ENCODE data around the gene ANKK1.

Gene ANKK1

DNA sequence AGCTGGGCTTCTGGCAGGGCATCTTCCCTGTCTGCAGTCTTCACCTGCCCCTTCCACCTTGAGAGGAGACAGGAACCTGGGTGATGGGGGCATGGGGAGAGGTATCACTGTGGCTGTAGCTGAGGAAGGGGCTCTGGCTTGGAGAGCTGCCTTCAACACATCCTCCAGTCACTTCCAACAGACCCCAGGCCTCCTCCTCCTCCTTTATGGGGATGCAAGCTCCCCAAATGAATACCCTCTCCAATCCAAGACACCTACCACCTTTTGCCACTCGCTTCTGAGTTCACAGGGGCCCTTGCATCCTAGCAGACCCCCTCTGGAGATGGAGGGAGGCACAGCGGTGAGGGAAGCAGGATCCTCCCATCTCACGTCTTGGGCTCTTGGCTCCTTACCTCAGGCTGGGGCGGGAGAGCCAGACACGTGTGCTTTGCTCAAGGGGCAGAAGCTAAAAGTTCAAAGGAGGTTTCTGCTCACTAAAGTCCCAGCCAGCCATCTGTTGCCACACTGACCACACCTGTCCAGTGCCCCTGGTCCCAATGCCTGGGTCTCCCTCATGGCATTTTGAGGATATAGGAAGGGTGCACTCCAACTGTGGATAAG lies 13.2 kb downstream of the ANKK1 start:
- TF ChIP-seq, protein P1, sequence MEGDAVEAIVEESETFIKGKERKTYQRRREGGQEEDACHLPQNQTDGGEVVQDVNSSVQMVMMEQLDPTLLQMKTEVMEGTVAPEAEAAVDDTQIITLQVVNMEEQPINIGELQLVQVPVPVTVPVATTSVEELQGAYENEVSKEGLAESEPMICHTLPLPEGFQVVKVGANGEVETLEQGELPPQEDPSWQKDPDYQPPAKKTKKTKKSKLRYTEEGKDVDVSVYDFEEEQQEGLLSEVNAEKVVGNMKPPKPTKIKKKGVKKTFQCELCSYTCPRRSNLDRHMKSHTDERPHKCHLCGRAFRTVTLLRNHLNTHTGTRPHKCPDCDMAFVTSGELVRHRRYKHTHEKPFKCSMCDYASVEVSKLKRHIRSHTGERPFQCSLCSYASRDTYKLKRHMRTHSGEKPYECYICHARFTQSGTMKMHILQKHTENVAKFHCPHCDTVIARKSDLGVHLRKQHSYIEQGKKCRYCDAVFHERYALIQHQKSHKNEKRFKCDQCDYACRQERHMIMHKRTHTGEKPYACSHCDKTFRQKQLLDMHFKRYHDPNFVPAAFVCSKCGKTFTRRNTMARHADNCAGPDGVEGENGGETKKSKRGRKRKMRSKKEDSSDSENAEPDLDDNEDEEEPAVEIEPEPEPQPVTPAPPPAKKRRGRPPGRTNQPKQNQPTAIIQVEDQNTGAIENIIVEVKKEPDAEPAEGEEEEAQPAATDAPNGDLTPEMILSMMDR (IDR thresholded peaks at IDR 0.05; ENCODE audit: low read depth, low read length, missing control alignments), result no peak
- in situ Hi-C loops (cut with HindIII; ENCODE audit: low sequenced_read_pairs), result no loop called here
- DNase-seq (ENCODE audit: low read depth), result no peak
- no peak overlapping the region for H3K4me3 ChIP-seq (ENCODE audit: low read depth, low read length)

DNA sequence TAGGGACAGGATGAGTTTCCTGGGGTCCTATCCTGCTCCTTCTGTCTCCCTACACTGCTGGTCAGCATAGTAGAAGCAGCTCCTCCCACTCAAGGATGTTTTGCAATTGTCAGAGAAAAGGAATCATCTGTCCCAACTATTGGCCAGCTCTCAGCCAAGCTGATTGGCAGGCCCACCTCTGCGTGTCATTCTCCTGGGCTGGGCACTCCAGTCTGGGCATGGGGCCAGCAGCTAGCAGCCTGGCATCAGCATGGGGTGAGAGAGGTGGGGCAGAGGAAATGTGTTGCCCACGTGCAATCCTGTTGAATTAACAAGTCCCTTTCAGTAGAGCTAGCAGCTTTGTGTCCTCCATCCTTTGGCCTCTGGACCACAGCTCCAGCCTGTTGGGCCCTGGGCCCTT lies 14.1 kb downstream of the ANKK1 start:
- in situ Hi-C loops (cut with HindIII; ENCODE audit: low sequenced_read_pairs), result no loop called here
- no peak for DNase-seq (ENCODE audit: low read depth)
- TF ChIP-seq, protein P1 (IDR thresholded peaks at IDR 0.05; ENCODE audit: low read depth, low read length, missing control alignments), result no peak

DNA sequence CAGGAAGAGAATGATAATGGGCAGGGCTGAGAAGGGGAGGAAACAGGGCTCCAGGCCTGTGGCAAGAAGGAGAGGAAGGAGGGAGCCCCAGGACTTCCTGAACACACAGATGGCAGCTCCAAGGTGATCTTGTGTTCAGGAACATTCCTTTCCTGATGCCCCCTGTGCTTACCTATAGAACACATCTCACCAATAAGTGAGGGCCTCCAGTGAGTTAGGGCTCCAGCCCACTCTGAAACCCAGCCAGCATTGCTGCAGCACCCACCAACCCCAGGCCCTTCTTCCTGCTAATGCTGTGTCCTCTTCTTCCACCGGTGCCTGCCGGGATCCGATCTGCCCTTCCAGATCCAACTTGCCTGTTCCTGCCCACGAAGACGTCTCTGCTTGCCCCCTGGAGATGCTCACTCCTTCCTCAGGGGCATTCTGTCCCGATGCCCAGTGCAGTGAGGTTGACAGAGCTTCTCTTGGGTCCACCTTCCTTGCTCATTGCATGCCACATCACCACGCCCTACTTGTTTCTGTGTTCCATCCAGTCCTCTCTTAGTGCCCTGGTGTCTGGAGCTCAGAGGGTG lies 17.4 kb downstream of the ANKK1 start:
- in situ Hi-C loops (cut with HindIII; ENCODE audit: low sequenced_read_pairs), result no loop called here
- no peak for DNase-seq (ENCODE audit: low read depth)
- TF ChIP-seq, protein P1 (IDR thresholded peaks at IDR 0.05; ENCODE audit: low read depth, low read length, missing control alignments), result no peak
- H3K4me3 ChIP-seq (ENCODE audit: low read depth, low read length), result no peak overlapping the region

More for the DNA sequence above, 14.1 kb downstream of the ANKK1 start:
- H3K4me3 ChIP-seq (ENCODE audit: low read depth, low read length), result no peak overlapping the region

DNA sequence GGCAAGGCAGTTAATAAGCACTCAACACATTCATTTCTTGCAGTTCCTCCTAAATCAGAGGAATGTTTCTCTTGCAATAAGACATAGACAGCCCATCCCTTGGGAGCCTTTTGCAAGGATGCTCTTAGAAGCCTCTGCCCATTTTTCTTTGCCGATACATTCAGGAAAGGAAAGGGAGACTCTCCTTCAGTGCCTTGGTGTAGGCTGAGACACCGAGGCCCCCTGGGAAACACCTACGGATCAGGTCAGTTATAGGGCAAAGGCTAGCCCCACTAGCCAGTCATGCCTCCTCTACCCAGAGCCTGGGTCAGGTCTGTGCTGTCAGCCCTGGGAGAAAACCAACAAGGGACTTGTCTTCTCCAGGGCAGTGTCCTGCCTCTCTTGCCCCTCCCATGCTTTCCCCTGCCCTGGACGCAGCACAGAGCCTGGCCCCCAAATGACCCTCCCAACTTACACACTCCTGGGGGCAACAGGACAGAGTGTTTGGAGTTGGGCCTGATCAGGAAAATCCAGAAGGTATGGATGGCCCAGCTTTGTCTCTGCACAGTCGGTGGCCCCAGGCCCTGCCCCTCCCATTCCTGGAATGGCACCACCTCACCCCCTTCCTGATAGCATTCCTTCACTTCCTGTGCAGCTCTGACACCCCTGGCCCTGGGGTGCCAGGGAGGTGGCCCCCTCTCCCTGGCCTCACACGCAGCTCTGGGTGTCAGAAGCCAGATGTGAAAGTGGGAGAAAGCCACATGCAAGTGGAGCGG lies 18.3 kb downstream of the ANKK1 start:
- TF ChIP-seq, protein P1 (IDR thresholded peaks at IDR 0.05; ENCODE audit: low read depth, low read length, missing control alignments), result no peak
- no peak for DNase-seq (ENCODE audit: low read depth)
- in situ Hi-C loops (cut with HindIII; ENCODE audit: low sequenced_read_pairs), result no loop called here

DNA sequence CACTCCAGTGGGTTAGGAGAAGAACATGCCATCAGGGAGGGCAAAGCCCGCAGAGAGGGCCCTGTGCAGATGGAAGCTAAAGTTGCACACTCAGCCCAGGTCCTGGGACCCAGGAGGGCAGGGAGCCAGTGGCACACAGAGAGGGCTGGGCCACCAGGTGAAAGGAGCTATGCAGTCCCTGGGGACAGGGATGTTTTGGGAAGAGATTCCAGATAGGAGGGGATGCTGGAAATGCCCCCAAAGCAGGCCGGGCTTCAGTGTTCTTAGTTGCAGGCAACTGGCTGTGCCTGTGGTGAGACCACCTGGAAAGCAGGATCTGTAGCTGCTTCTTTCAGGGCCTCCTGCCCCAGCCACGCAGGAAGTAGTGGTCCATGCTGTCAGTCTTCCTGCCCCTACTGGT lies 19.6 kb downstream of the ANKK1 start:
- no peak for DNase-seq (ENCODE audit: low read depth)
- in situ Hi-C loops (cut with HindIII; ENCODE audit: low sequenced_read_pairs), result no loop called here
- TF ChIP-seq, protein P1 (IDR thresholded peaks at IDR 0.05; ENCODE audit: low read depth, low read length, missing control alignments), result no peak
- no peak overlapping the region for H3K4me3 ChIP-seq (ENCODE audit: low read depth, low read length)

More for the DNA sequence above, 18.3 kb downstream of the ANKK1 start:
- H3K4me3 ChIP-seq (ENCODE audit: low read depth, low read length), result no peak overlapping the region

DNA sequence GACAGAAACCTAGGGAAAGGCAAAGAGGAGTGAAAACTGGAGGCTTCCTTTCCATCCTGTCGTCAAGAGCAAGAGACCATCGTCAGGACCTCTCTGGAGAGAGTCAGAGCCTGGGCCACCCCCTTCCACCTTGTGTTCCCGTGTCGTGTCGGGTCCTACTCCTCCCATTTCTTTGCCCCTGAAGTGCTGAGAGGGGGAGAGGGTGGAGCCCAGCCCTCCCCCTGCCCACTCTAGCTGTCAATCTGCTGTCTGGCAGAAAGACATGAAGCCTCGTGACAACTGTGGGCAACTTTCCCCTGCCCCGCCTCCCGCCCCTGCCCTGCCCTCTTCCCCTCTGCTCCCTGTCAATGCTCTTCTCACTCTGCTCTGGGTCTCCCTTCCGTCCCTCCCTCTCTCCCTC lies 20.6 kb downstream of the ANKK1 start:
- no peak overlapping the region for H3K4me3 ChIP-seq (ENCODE audit: low read depth, low read length)
- TF ChIP-seq, protein P1 (IDR thresholded peaks at IDR 0.05; ENCODE audit: low read depth, low read length, missing control alignments), result no peak
- DNase-seq (ENCODE audit: low read depth), result no peak
- in situ Hi-C loops (cut with HindIII; ENCODE audit: low sequenced_read_pairs), result no loop called here

Data from astrocyte of the cerebellum (primary cell).